ENCODE measurements around the gene WBP1L.
"Not testable (repeated sequence)": the region's sequence is repeated elsewhere in the genome, so short reads cannot be mapped to it uniquely, and the experiment has no call there.

Gene WBP1L

GRCh38 chr10:102743588-102744373 lies at the start of gene WBP1L:
WBP1L (plus strand) TSS chr10:102743948; CDS start chr10:102744054, 106 bp downstream.
- DNase-seq = peak; percentile 100

GRCh38 chr10:102695401-102695800 lies 48.3 kb upstream of the WBP1L start:
- not testable (repeated sequence) for DNase-seq

GRCh38 chr10:102696736-102697135 lies 47.0 kb upstream of the WBP1L start:
- DNase-seq = no peak

GRCh38 chr10:102698894-102699293 lies 44.9 kb upstream of the WBP1L start:
- no peak for DNase-seq

GRCh38 chr10:102701272-102701671 lies 42.5 kb upstream of the WBP1L start:
- no peak for DNase-seq

GRCh38 chr10:102701796-102702195 lies 42.0 kb upstream of the WBP1L start:
- no peak for DNase-seq

GRCh38 chr10:102702742-102703141 lies 41.0 kb upstream of the WBP1L start:
- no peak for DNase-seq

GRCh38 chr10:102704915-102705314 lies 38.8 kb upstream of the WBP1L start:
- DNase-seq = no peak

- DNase-seq = no peak
Observed at GRCh38 chr10:102705531-102705930, 38.2 kb upstream of the WBP1L start.

- DNase-seq = peak in 1 of 2 experiments; percentile 31
Observed at GRCh38 chr10:102710609-102711008, 33.1 kb upstream of the WBP1L start.

GRCh38 chr10:102712089-102712488 lies 31.7 kb upstream of the WBP1L start:
- DNase-seq = no peak

GRCh38 chr10:102712843-102713538 lies 30.8 kb upstream of the WBP1L start:
- peak; percentile 61 to 74 for DNase-seq

GRCh38 chr10:102713539-102713813 lies 30.3 kb upstream of the WBP1L start:
- no peak for DNase-seq

- DNase-seq = peak; percentile 99 to 100
Observed at GRCh38 chr10:102713814-102714620, 29.7 kb upstream of the WBP1L start, which contains the start of gene ARL3. ARL3 (minus strand) TSS chr10:102714397; CDS start chr10:102714275, 122 bp downstream.

- peak; percentile 74 to 87 for DNase-seq
Observed at GRCh38 chr10:102714621-102715455, 28.9 kb upstream of the WBP1L start, which contains the start of gene SFXN2. SFXN2 (plus strand) TSS chr10:102714636; CDS start chr10:102726637, 12,001 bp downstream.

- no peak for DNase-seq
Observed at GRCh38 chr10:102715880-102716279, 27.9 kb upstream of the WBP1L start.

- DNase-seq = not testable (repeated sequence)
Observed at GRCh38 chr10:102716900-102717565, 26.7 kb upstream of the WBP1L start.

GRCh38 chr10:102718220-102718619 lies 25.5 kb upstream of the WBP1L start:
- peak; percentile 49 to 61 for DNase-seq

- no peak for DNase-seq
Observed at GRCh38 chr10:102720337-102720736, 23.4 kb upstream of the WBP1L start.

GRCh38 chr10:102720775-102721301 lies 22.9 kb upstream of the WBP1L start:
- no peak for DNase-seq

GRCh38 chr10:102721954-102722353 lies 21.8 kb upstream of the WBP1L start:
- DNase-seq = no peak

- DNase-seq = no peak
Observed at GRCh38 chr10:102723989-102724388, 19.8 kb upstream of the WBP1L start.

Data from Kasumi-1 (cell line).